Lower leg skin (tissue), 4 donors: ENCODE results near the gene TM9SF2. TPM values are rescaled to one million over a fixed set of nuclear protein-coding genes. Genes with fewer than 3 reads are reported as not detected.

Experiments
- DNase-seq, 2 donors: peaks; one replicate each; pipeline ENCODE4 v3.0.0-alpha.2; 2019; ENCODE audit warnings: low spot score in 2 of 2
- H3K4me3 ChIP-seq: fragments of 200-600 bp; sonication (generic); 2 replicates; pipeline ENCODE4 v1.5.1; 2017; ENCODE audit warnings: mild to moderate bottlenecking, low read depth; ENCODE audit not compliant: poor library complexity, severe bottlenecking
- CTCF ChIP-seq, 3 donors: fragments of 450-650 bp; IDR thresholded peaks; one replicate each; pipeline ENCODE4 v1.5.1; 2016; ENCODE audit warnings: antibody characterized with exemption in 3 of 3, mild to moderate bottlenecking in 3 of 3, moderate library complexity in 2 of 3
- POLR2A ChIP-seq, 2 donors: fragments of 450-650 bp; IDR thresholded peaks; one replicate each; pipeline ENCODE4 v1.6.1; 2016 to 2017; ENCODE audit warnings: antibody characterized with exemption in 2 of 2, mild to moderate bottlenecking in 1 of 2, moderate library complexity in 1 of 2
- WGBS, 2 donors: methylation state at CpG; one replicate each; pipeline ENCODE4 v1.1.5; 2018; 5-methylcytosine and 5-hydroxymethylcytosine counted together
- intact Hi-C: fragments of 100-400 bp; cut with DNase I; formaldehyde crosslinking; loops from one replicate; pipeline ENCODE4 v1.15.0; 2023; ENCODE audit warnings: low total_unique reads
- total RNA-seq, 4 donors: library from RNA; depleted of rRNA; stranded (reverse); fragments of >200 nt; gene quantifications; one replicate each; pipeline ENCODE4 v1.1.0, GENCODE V29; 2016

The TM9SF2 gene
- total RNA-seq, 4 donors from 2014 or later = 66.5 to 111 (median 88.0) TPM

DNA sequence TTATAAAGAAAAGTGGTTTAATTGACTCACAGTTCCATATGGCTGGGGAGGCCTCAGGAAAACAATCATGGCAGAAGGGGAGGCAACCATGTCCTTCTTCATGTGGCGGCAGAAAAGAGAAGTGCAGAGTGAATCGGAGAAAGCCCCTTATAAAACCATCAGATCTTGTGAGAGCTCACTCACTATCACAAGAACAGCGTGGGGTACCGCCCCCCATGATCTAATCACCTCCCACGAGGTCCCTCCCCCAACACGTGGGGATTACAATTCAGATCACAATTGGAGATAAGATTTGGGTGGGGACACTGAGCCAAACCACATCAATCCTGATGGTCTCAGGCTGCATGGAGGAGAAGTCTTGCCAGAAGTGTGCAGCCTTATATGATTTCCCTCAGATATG, 26.0 kb downstream of the TM9SF2 start:
- WGBS, 2 donors = 81% methylated on average over 6 of the region's 6 CpGs
- DNase-seq = no peak
- no peak overlapping the region for H3K4me3 ChIP-seq
- TF ChIP-seq POLR2A (IDR thresholded peaks at IDR 0.05) (no peak), CTCF (IDR thresholded peaks at IDR 0.05) (no peak)
- intact Hi-C loops = no loop called here

DNA sequence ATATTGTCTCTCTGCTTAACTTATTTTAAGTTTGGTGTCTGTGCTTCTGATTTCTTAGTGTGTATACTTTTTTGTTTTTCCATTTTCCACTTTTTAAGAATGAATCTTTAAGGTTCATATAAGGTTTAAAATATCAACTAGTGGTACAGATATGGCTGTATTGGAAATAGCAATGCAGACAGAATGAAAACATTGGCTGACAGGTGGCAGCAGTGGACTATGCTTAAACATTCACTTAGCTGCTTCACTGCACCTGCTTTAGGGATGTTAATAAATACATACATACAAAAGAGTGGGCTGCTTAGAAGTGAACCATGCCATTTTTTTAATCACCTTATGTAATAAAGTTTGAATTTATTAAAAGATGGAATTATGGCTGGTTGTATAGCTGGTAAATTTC, 27.3 kb downstream of the TM9SF2 start:
- TF ChIP-seq CTCF (IDR thresholded peaks at IDR 0.05) (no peak), POLR2A (IDR thresholded peaks at IDR 0.05) (no peak)
- no peak for DNase-seq
- intact Hi-C loops = no loop called here
- H3K4me3 ChIP-seq = no peak overlapping the region

GRCh38 chr13:99536023-99536422, 34.8 kb downstream of the TM9SF2 start:
- intact Hi-C loops = no loop called here
- WGBS, 2 donors = 86 to 89% methylated on average over 2 of the region's 2 CpGs
- TF ChIP-seq POLR2A (IDR thresholded peaks at IDR 0.05) (no peak), CTCF (IDR thresholded peaks at IDR 0.05) (no peak)
- no peak overlapping the region for H3K4me3 ChIP-seq
- DNase-seq = no peak

- intact Hi-C loops = no loop called here
- DNase-seq = no peak
- 84 to 95% methylated on average over 1 of the region's 1 CpG for WGBS, 2 donors
- TF ChIP-seq CTCF (IDR thresholded peaks at IDR 0.05) = no peak
- TF ChIP-seq POLR2A (IDR thresholded peaks at IDR 0.05) = no peak
- H3K4me3 ChIP-seq = no peak overlapping the region
Measured at GRCh38 chr13:99540530-99540929, 39.3 kb downstream of the TM9SF2 start.

- DNase-seq = no peak
- no peak overlapping the region for H3K4me3 ChIP-seq
- intact Hi-C loops = no loop called here
- WGBS, 2 donors = 80 to 90% methylated on average over 8 of the region's 8 CpGs
- no peak for TF ChIP-seq POLR2A (IDR thresholded peaks at IDR 0.05)
- no peak for TF ChIP-seq CTCF (IDR thresholded peaks at IDR 0.05)
Measured at GRCh38 chr13:99542788-99543406, 41.6 kb downstream of the TM9SF2 start.

- 90 to 97% methylated on average over 6 of the region's 6 CpGs for WGBS, 2 donors
- TF ChIP-seq CTCF (IDR thresholded peaks at IDR 0.05) (no peak), POLR2A (IDR thresholded peaks at IDR 0.05) (no peak)
- intact Hi-C loops = no loop called here
- no peak for DNase-seq
- no peak overlapping the region for H3K4me3 ChIP-seq
Measured at GRCh38 chr13:99545361-99545760, 44.1 kb downstream of the TM9SF2 start.
